HepG2 (cell line): Measurements from ENCODE around the gene ITGAE. TPM values are rescaled to one million over a fixed set of nuclear protein-coding genes. Genes with fewer than 3 reads are reported as not detected.
A peak's percentile ranks its signal among the peaks of the same experiment; 100 is the strongest.

Experiments
- BHLHE40 ChIP-seq: IDR thresholded peaks from 2 replicates; pipeline ENCODE4 v1.6.1; 2011; ENCODE audit warnings: low read length, improper control_type of control experiment
- ETV6 ChIP-seq: sonication (generic); formaldehyde crosslinking; conservative IDR thresholded peaks from 2 replicates; pipeline ENCODE4 v1.4.0; 2020; ENCODE audit warnings: missing genetic modification reagents
- HNF1B ChIP-seq: sonication (generic); formaldehyde crosslinking; IDR thresholded peaks from 2 replicates; pipeline ENCODE4 v1.5.1; 2020; ENCODE audit warnings: mild to moderate bottlenecking, moderate library complexity, missing genetic modification reagents
- IRF9 ChIP-seq: sonication (generic); formaldehyde crosslinking; IDR thresholded peaks from 2 replicates; pipeline ENCODE4 v1.8.0; 2022; ENCODE audit warnings: missing genetic modification reagents, mild to moderate bottlenecking, borderline replicate concordance
- NFIB ChIP-seq: sonication (generic); formaldehyde crosslinking; IDR thresholded peaks from 2 replicates; pipeline ENCODE4 v1.9.0; 2021; ENCODE audit warnings: missing genetic modification reagents, mild to moderate bottlenecking, borderline replicate concordance
- POLR2AphosphoS5 ChIP-seq: IDR thresholded peaks from 2 replicates; pipeline ENCODE4 v1.6.1; 2012; ENCODE audit warnings: low read depth, low read length
- RERE ChIP-seq: IDR thresholded peaks from 2 replicates; pipeline ENCODE4 v1.6.1; 2016; ENCODE audit warnings: low read depth, missing genetic modification reagents, missing compliant biosample characterization
- SCMH1 ChIP-seq: sonication (generic); formaldehyde crosslinking; IDR thresholded peaks from 2 replicates; pipeline ENCODE4 v1.9.0; 2021; ENCODE audit warnings: missing genetic modification reagents, mild to moderate bottlenecking, borderline replicate concordance
- THYN1 ChIP-seq: sonication (generic); formaldehyde crosslinking; IDR thresholded peaks from 2 replicates; pipeline ENCODE4 v1.8.1; 2023; ENCODE audit warnings: low read depth, mild to moderate bottlenecking, moderate library complexity, missing genetic modification reagents, borderline replicate concordance
- ZBTB8A ChIP-seq: sonication (generic); formaldehyde crosslinking; IDR thresholded peaks from 2 replicates; pipeline ENCODE4 v1.4.0; 2020; ENCODE audit warnings: mild to moderate bottlenecking, low read depth, missing genetic modification reagents, borderline replicate concordance
- ZNF17 ChIP-seq: sonication (generic); formaldehyde crosslinking; IDR thresholded peaks from 2 replicates; pipeline ENCODE4 v1.5.0; 2020; ENCODE audit warnings: mild to moderate bottlenecking, missing genetic modification reagents
- ZNF180 ChIP-seq: sonication (generic); formaldehyde crosslinking; IDR thresholded peaks from 2 replicates; pipeline ENCODE4 v1.4.0; 2020; ENCODE audit warnings: low read depth, missing genetic modification reagents, borderline replicate concordance
- ZNF253 ChIP-seq: sonication (generic); formaldehyde crosslinking; IDR thresholded peaks from 2 replicates; pipeline ENCODE4 v1.8.0; 2022; ENCODE audit warnings: mild to moderate bottlenecking, missing genetic modification reagents, borderline replicate concordance
- ZNF446 ChIP-seq: sonication (generic); formaldehyde crosslinking; IDR thresholded peaks from 2 replicates; pipeline ENCODE4 v1.5.0; 2020; ENCODE audit warnings: mild to moderate bottlenecking, missing genetic modification reagents
- ZNF550 ChIP-seq: sonication (generic); formaldehyde crosslinking; IDR thresholded peaks from 2 replicates; pipeline ENCODE4 v1.4.0; 2020; ENCODE audit warnings: mild to moderate bottlenecking, missing genetic modification reagents, borderline replicate concordance
- ZNF776 ChIP-seq: sonication (generic); formaldehyde crosslinking; IDR thresholded peaks from 2 replicates; pipeline ENCODE4 v1.4.0; 2020; ENCODE audit warnings: mild to moderate bottlenecking, missing genetic modification reagents
- ZNF816 ChIP-seq: sonication (generic); formaldehyde crosslinking; IDR thresholded peaks from 2 replicates; pipeline ENCODE4 v1.8.0; 2022; ENCODE audit warnings: missing genetic modification reagents, mild to moderate bottlenecking, borderline replicate concordance
- ZSCAN31 ChIP-seq: sonication (generic); formaldehyde crosslinking; IDR thresholded peaks from 2 replicates; pipeline ENCODE4 v1.5.0; 2020; ENCODE audit warnings: low read depth, mild to moderate bottlenecking, missing genetic modification reagents
- ZSCAN5A ChIP-seq: sonication (generic); formaldehyde crosslinking; IDR thresholded peaks from 2 replicates; pipeline ENCODE4 v1.8.0; 2022; ENCODE audit warnings: mild to moderate bottlenecking, missing genetic modification reagents, borderline replicate concordance
- polyA plus RNA-seq, 8 experiments: library from polyadenylated mRNA; depleted of rRNA in 3 of 8; stranded (reverse) in 7 of 8; unstranded in 1 of 8; fragments of >200 nt; fragmentation: Illumina TruSeq in 4 of 8; extraction: Trizol in 4 of 8; gene quantifications; 2 replicates each; pipeline versions ENCODE4 v1.2.1 to v1.2.3, GENCODE V29; 2011 to 2016; ENCODE audit warnings: low read depth in 4 of 8, missing spikeins in 1 of 8, mixed read lengths in 1 of 8; ENCODE audit not compliant: insufficient read depth in 1 of 8
- total RNA-seq, 5 experiments: library from RNA; depleted of rRNA; stranded (reverse); fragments of >200 nt; fragmentation: Illumina TruSeq; extraction: Trizol; gene quantifications; 2 replicates each; pipeline ENCODE4 v1.2.3, GENCODE V29; 2016; ENCODE audit warnings: low read depth in 1 of 5

Gene ITGAE
- total and polyA plus RNA-seq, 2 of the 13 experiments (the other 11 are each of a cell fraction or from before 2014, with no cell fraction given) = 42.3 to 49.0 TPM

- TF ChIP-seq ZNF253 (CRISPR knock-in tag) = no peak
- no peak for TF ChIP-seq NFIB (CRISPR knock-in tag)
- no peak for TF ChIP-seq ZNF550 (CRISPR knock-in tag)
- no peak for TF ChIP-seq ZNF180 (CRISPR knock-in tag)
- TF ChIP-seq ZNF17 = no peak
- TF ChIP-seq ZSCAN5A (CRISPR knock-in tag) = no peak
- peak; percentile 55; the same call in 1 of the 2 replicates for TF ChIP-seq IRF9
- no peak for TF ChIP-seq ZSCAN31 (CRISPR knock-in tag)
- TF ChIP-seq SCMH1 (CRISPR knock-in tag) = no peak
- peak; percentile 81 for TF ChIP-seq BHLHE40
- TF ChIP-seq POLR2AphosphoS5 = peak; percentile 30; the same call in 1 of the 2 replicates
- TF ChIP-seq ETV6 (CRISPR knock-in tag) = no peak
- no peak for TF ChIP-seq ZBTB8A
- no peak for TF ChIP-seq ZNF446 (CRISPR knock-in tag)
- TF ChIP-seq HNF1B (CRISPR knock-in tag) = peak; percentile 97
- TF ChIP-seq RERE = peak; percentile 90
- peak; percentile 65; the same call in 1 of the 2 replicates for TF ChIP-seq ZNF816
- TF ChIP-seq THYN1 = no peak
- TF ChIP-seq ZNF776 (CRISPR knock-in tag) = no peak
Observed at GRCh38 chr17:3802461-3803307, 1.7 kb upstream of the ITGAE start (continued).
